Measurements from ENCODE around the gene ARSB.
"Not testable (repeated sequence)": the region's sequence is repeated elsewhere in the genome, so short reads cannot be mapped to it uniquely, and the experiment has no call there.

ARSB gene

GRCh38 chr5:78903861-78904260, 81.2 kb downstream of the ARSB start:
- DNase-seq (ENCODE audit: low read depth in 2 of 2), result no peak

- DNase-seq (ENCODE audit: low read depth in 2 of 2), result no peak
These were observed 81.8 kb downstream of the ARSB start for GRCh38 chr5:78903353-78903752.

- DNase-seq (ENCODE audit: low read depth in 2 of 2), result no peak
These were observed 85.2 kb downstream of the ARSB start for GRCh38 chr5:78899922-78900362.

- DNase-seq (ENCODE audit: low read depth in 2 of 2), result no peak
These were observed 89.0 kb downstream of the ARSB start for GRCh38 chr5:78896132-78896531.

GRCh38 chr5:78895616-78896015, 89.5 kb downstream of the ARSB start:
- DNase-seq (ENCODE audit: low read depth in 2 of 2), result no peak

GRCh38 chr5:78893940-78894677, 91.0 kb downstream of the ARSB start:
- DNase-seq (ENCODE audit: low read depth in 2 of 2), result no peak

- no peak for DNase-seq (ENCODE audit: low read depth in 2 of 2)
These were observed 94.3 kb downstream of the ARSB start for GRCh38 chr5:78890667-78891379.

GRCh38 chr5:78889369-78890140, 95.6 kb downstream of the ARSB start:
- DNase-seq (ENCODE audit: low read depth in 2 of 2), result no peak

- DNase-seq (ENCODE audit: low read depth in 2 of 2), result no peak
These were observed 96.3 kb downstream of the ARSB start for GRCh38 chr5:78888580-78889368.

- DNase-seq (ENCODE audit: low read depth in 2 of 2), result no peak
These were observed 97.6 kb downstream of the ARSB start for GRCh38 chr5:78887384-78888118.

GRCh38 chr5:78886341-78887230, 98.5 kb downstream of the ARSB start:
- no peak for DNase-seq (ENCODE audit: low read depth in 2 of 2)

GRCh38 chr5:78881884-78882283, 103.2 kb downstream of the ARSB start:
- no peak for DNase-seq (ENCODE audit: low read depth in 2 of 2)

GRCh38 chr5:78879516-78879915, 105.6 kb downstream of the ARSB start:
- DNase-seq (ENCODE audit: low read depth in 2 of 2), result no peak

GRCh38 chr5:78866076-78866475, 119.0 kb downstream of the ARSB start:
- DNase-seq (ENCODE audit: low read depth in 2 of 2), result not testable (repeated sequence)

GRCh38 chr5:78858364-78858763, 126.7 kb downstream of the ARSB start:
- no peak for DNase-seq (ENCODE audit: low read depth in 2 of 2)

GRCh38 chr5:78855026-78855425, 130.1 kb downstream of the ARSB start:
- no peak for DNase-seq (ENCODE audit: low read depth in 2 of 2)

GRCh38 chr5:78851891-78852290, 133.2 kb downstream of the ARSB start:
- not testable (repeated sequence) for DNase-seq (ENCODE audit: low read depth in 2 of 2)

GRCh38 chr5:78845470-78845869, 139.6 kb downstream of the ARSB start:
- DNase-seq (ENCODE audit: low read depth in 2 of 2), result no peak

GRCh38 chr5:78843436-78843835, 141.7 kb downstream of the ARSB start:
- DNase-seq (ENCODE audit: low read depth in 2 of 2), result no peak

- DNase-seq (ENCODE audit: low read depth in 2 of 2), result no peak
These were observed 143.3 kb downstream of the ARSB start for GRCh38 chr5:78841767-78842166.
